Measurements from ENCODE around the gene NDUFB7.

DNA sequence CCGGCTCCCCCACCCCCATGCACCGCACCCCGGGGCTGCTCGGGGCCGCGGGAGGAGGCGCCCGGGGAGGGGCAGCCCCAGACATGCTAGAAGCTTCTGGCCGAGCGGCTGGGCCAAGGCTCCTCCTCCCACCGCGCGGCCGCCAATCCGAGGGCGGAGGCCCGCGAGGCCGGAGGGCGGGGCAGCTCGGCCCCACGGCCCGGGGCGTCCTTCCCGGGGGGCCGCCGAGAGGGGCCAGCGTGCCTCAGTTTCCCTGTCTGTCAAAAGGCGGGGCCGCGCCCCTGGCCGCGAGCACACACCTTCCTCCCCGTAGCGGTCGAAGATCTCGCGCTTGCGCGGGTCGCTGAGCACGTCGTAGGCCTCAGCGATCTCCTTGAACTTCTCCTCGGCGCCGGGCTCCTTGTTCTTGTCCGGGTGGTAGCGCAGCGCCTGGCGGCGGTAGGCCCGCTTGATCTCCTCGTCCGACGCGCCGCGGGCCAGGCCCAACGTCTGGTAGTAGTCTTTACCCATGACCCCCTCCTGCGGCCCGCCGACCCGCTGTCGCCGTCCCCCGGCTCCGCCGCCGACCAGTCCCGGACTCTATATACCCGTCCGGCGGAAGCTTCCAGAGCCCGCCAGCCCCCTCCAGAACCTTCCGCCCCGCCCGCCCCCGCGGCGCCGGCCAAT is 53.9 kb downstream of the NDUFB7 start, which contains the start of gene DNAJB1:
- no peak for TF ChIP-seq CTCF (IDR thresholded peaks at IDR 0.05; ENCODE audit: control extremely low read depth in 1 of 3, insufficient read depth in 1 of 3, low read depth in 1 of 3, low read length in 3 of 3)
- TF ChIP-seq TBP (IDR thresholded peaks at IDR 0.05; ENCODE audit: low read depth, low read length) = peak; percentile 82
- peak; percentile 91 to 94 for TF ChIP-seq POLR2A (IDR thresholded peaks at IDR 0.05; ENCODE audit: control extremely low read depth in 1 of 2, low read depth in 2 of 2, low read length in 2 of 2)
- no peak for TF ChIP-seq RAD21 (IDR thresholded peaks at IDR 0.05 in 1 of 2, conservative IDR thresholded peaks at IDR 0.05 in 1 of 2; ENCODE audit: low read depth in 2 of 2, low read length in 2 of 2)
- no peak for TF ChIP-seq JUN (IDR thresholded peaks at IDR 0.05; ENCODE audit: low read depth, low read length)
- no peak for TF ChIP-seq HDAC6 (IDR thresholded peaks at IDR 0.05; ENCODE audit: low read depth, low read length)
- no peak for TF ChIP-seq SP2 (IDR thresholded peaks at IDR 0.05; ENCODE audit: low read length)
- no peak for TF ChIP-seq KDM5A (IDR thresholded peaks at IDR 0.05; ENCODE audit: low read length)
- no peak for TF ChIP-seq EZH2 (IDR thresholded peaks at IDR 0.05; ENCODE audit: low read depth, low read length, severe bottlenecking)
- no peak for TF ChIP-seq FOSL1 (IDR thresholded peaks at IDR 0.05; ENCODE audit: insufficient read depth, low read depth, low read length)
- no peak for TF ChIP-seq ASH2L (IDR thresholded peaks at IDR 0.05; ENCODE audit: low read length)
- TF ChIP-seq MAX (IDR thresholded peaks at IDR 0.05) = no peak
- TF ChIP-seq YY1 (IDR thresholded peaks at IDR 0.05; ENCODE audit: low read depth, low read length) = no peak
- no peak for TF ChIP-seq CEBPB (IDR thresholded peaks at IDR 0.05; ENCODE audit: low read depth, low read length)

Data from H1 (cell line).